RWPE1 (cell line): ENCODE measurements around the gene NAGA.

Experiments used
- CTCF ChIA-PET: fragments of 350-600 bp; sonication (Branson Sonifier 250); formaldehyde crosslinking; extraction: SDS; loops from one replicate; lab custom pipeline; 2021; lab: Yijun Ruan, JAX
- POLR2A ChIA-PET: fragments of 400-600 bp; formaldehyde crosslinking; extraction: SDS; loops from one replicate; lab custom pipeline; 2020; ENCODE audit warnings: antibody characterized with exemption; ENCODE audit not compliant: low non-redundant PET; lab: Yijun Ruan, JAX
- DNase-seq: peaks from one replicate; pipeline ENCODE4 v3.0.0; 2012; ENCODE audit warnings: low spot score
- H3K27ac ChIP-seq: fragments of 450-650 bp; 2 replicates; pipeline ENCODE4 v1.5.1; 2017
- CTCF ChIP-seq: fragments of 450-650 bp; conservative IDR thresholded peaks from 2 replicates; pipeline ENCODE4 v1.5.1; 2017; ENCODE audit warnings: low read depth, mild to moderate bottlenecking

Gene NAGA

GRCh38 chr22:42022162-42022847, 48.3 kb downstream of the NAGA start:
- CTCF ChIA-PET = no interaction called here
- POLR2A ChIA-PET = no interaction called here
- DNase-seq = peak; percentile 32
- no peak overlapping the region for H3K27ac ChIP-seq
- no peak for TF ChIP-seq CTCF

DNA sequence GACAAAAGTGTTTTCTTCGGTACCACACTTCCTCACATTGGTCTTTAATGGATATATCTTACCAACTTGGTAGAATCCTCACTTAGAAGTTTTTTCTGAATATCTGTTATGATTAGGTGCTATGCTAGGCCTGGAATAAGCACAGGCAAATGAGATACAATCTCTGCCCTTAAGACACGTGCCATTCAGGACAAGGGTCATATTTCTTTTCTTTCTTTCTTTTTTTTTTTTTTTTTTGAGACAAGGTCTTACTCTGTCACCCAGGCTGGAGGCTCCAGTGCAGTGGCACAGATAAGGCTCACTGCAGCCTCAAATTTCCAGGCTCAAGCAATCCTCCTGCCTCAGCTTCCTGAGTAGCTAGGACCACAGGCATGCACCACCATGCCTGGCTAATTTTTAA, 49.0 kb downstream of the NAGA start:
- TF ChIP-seq CTCF = no peak
- H3K27ac ChIP-seq = no peak overlapping the region
- DNase-seq = no peak
- ChIA-PET CTCF (no interaction called here), POLR2A (no interaction called here)

GRCh38 chr22:42018224-42018623, 52.4 kb downstream of the NAGA start:
- POLR2A ChIA-PET = no interaction called here
- no peak for TF ChIP-seq CTCF

GRCh38 chr22:42016111-42016510, 54.5 kb downstream of the NAGA start:
- POLR2A ChIA-PET = no interaction called here
- TF ChIP-seq CTCF = no peak
- CTCF ChIA-PET = no interaction called here

More at GRCh38 chr22:42018224-42018623, 52.4 kb downstream of the NAGA start:
- no peak for DNase-seq
- CTCF ChIA-PET = no interaction called here
- no peak overlapping the region for H3K27ac ChIP-seq

GRCh38 chr22:42013385-42013784, 57.2 kb downstream of the NAGA start:
- CTCF ChIA-PET = no interaction called here

More at GRCh38 chr22:42016111-42016510, 54.5 kb downstream of the NAGA start:
- DNase-seq = no peak
- no peak overlapping the region for H3K27ac ChIP-seq

DNA sequence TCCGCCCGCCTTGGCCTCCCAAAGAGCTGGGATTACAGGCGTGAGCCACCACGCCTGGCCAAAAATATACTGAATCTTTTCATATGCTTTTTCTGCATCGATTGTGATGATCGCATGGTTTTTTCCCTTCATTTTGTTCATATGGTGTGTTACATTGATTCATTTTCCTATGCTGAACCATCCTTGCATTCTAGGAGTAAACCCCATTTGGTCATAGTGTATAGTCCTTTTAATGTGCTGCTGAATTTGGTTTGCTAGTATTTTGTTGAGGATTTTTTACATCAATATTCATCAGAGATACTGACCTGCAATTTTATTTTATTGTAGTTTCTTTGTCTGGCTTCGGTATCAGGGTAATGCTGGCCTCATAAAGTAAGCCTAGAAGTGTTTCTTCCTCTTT, 59.8 kb downstream of the NAGA start:
- ChIA-PET POLR2A (no interaction called here), CTCF (no interaction called here)
- no peak for DNase-seq
- no peak overlapping the region for H3K27ac ChIP-seq
- no peak for TF ChIP-seq CTCF

More at GRCh38 chr22:42013385-42013784, 57.2 kb downstream of the NAGA start:
- POLR2A ChIA-PET = no interaction called here
- DNase-seq = no peak
- no peak overlapping the region for H3K27ac ChIP-seq
- TF ChIP-seq CTCF = no peak
